ENCODE measurements around the gene EIF4A2. TPM values are rescaled to one million over a fixed set of nuclear protein-coding genes. Genes with fewer than 3 reads are reported as not detected.

The EIF4A2 gene
- total RNA-seq, 1 experiment from 2014 or later, result 219 TPM

GRCh38 chr3:186828340-186828739 lies 45.0 kb downstream of the EIF4A2 start:
- TF ChIP-seq TCF7L2 (IDR thresholded peaks at IDR 0.05; ENCODE audit: low read depth, low read length) (no peak), REST (IDR thresholded peaks at IDR 0.05; ENCODE audit: insufficient read depth in 1 of 2, low read depth in 2 of 2, low read length in 1 of 2) (no peak), SIN3A (IDR thresholded peaks at IDR 0.05; ENCODE audit: borderline replicate concordance, insufficient read depth, low read depth, low read length) (no peak), CTCF (IDR thresholded peaks at IDR 0.05) (no peak), POLR2AphosphoS5 (IDR thresholded peaks at IDR 0.05; ENCODE audit: low read depth, low read length) (no peak)
- no peaks in the 10 kb centered on the region for H3K9me3 ChIP-seq (ENCODE audit: control insufficient read depth, insufficient read depth, low read depth, low read length)
- in situ Hi-C loops (cut with HindIII; ENCODE audit: low pct_unique_long_range_greater_than_20kb, low sequenced_read_pairs), result no loop called here
- intact Hi-C loops (cut with micrococcal nuclease; ENCODE audit: unreplicated experiment), result no loop called here
- DNase-seq (ENCODE audit: low read depth, low spot score), result no peak
- POLR2A ChIA-PET, result interaction anchor here (0.6 kb wide), 4 partner anchors 81 to 470 kb away, joined by 4 to 15 read pairs (median 8); no protein-coding TSS in a partner anchor
- no peak overlapping the region for H3K4me3 ChIP-seq (ENCODE audit: low read depth in 2 of 2, low read length in 2 of 2)
- ATAC-seq, result no peak
- BruUV-seq (replicated peaks), result no TSS peak
- CTCF ChIA-PET, result no interaction called here
- 0 out of 2 replicates have a peak, but pooled peaks cover 3% of the 10 kb centered on the region for H3K4me1 ChIP-seq (ENCODE audit: control insufficient read depth, insufficient read depth, low read length)
- H3K36me3 ChIP-seq (ENCODE audit: control insufficient read depth, insufficient read depth, low read length), result no peaks in the 10 kb centered on the region; the same call in 1 of the 2 replicates
- no peak overlapping the region for H3K27ac ChIP-seq (ENCODE audit: low read length)
- peaks cover 53% of the 10 kb centered on the region for H3K27me3 ChIP-seq (ENCODE audit: control insufficient read depth, insufficient read depth, low read length)

- Histone ChIP-seq H3K9me3 (ENCODE audit: control insufficient read depth, insufficient read depth, low read depth, low read length) (no peaks in the 10 kb centered on the region), H3K4me1 (ENCODE audit: control insufficient read depth, insufficient read depth, low read length) (no peaks in the 10 kb centered on the region), H3K4me3 (ENCODE audit: low read depth in 2 of 2, low read length in 2 of 2) (no peak overlapping the region), H3K27me3 (ENCODE audit: control insufficient read depth, insufficient read depth, low read length) (peaks cover 47% of the 10 kb centered on the region), H3K36me3 (ENCODE audit: control insufficient read depth, insufficient read depth, low read length) (no peaks in the 10 kb centered on the region; the same call in 1 of the 2 replicates), H3K27ac (ENCODE audit: low read length) (no peak overlapping the region)
- TF ChIP-seq REST (IDR thresholded peaks at IDR 0.05; ENCODE audit: insufficient read depth in 1 of 2, low read depth in 2 of 2, low read length in 1 of 2) (peak; percentile 37 to 66; a peak in 2 of 4 replicates), POLR2AphosphoS5 (IDR thresholded peaks at IDR 0.05; ENCODE audit: low read depth, low read length) (no peak)
- no TSS peak for BruUV-seq (replicated peaks)
- ChIA-PET POLR2A (no interaction called here), CTCF (no interaction called here)
- intact Hi-C loops (cut with micrococcal nuclease; ENCODE audit: unreplicated experiment), result loop anchor here (10.0 kb wide), 1 partner anchor 883 kb away; no protein-coding TSS in a partner anchor
- no peak for ATAC-seq
- in situ Hi-C loops (cut with HindIII; ENCODE audit: low pct_unique_long_range_greater_than_20kb, low sequenced_read_pairs), result no loop called here
- no peak for DNase-seq (ENCODE audit: low read depth, low spot score)
Observed at GRCh38 chr3:186831798-186832197, 48.4 kb downstream of the EIF4A2 start.

Measured in Panc1 (cell line).